K562 (cell line): Measurements from ENCODE around the gene RALY. TPM values are rescaled to one million over a fixed set of nuclear protein-coding genes. Genes with fewer than 3 reads are reported as not detected.

Source experiments
- ATAC-seq: fragments of 200-7000 bp; cut with Tn5 transposase; 3 replicates; pipeline ENCODE4 v1.9.1; 2020; ENCODE audit warnings: moderate library complexity
- BruUV-seq: library from RNA; stranded (reverse); fragments of 400-500 nt; replicated peaks from 2 replicates; lab custom pipeline; 2021; lab: Mats Ljungman, UMichigan
- CTCF ChIA-PET: fragments of 300-600 bp; formaldehyde crosslinking; extraction: SDS; loops from one replicate; lab custom pipeline; 2021; ENCODE audit warnings: low intra/inter-chr PET ratio; lab: Yijun Ruan, JAX
- POLR2A ChIA-PET: fragments of 300-600, 350-650 bp; sonication (Branson Sonifier 250); formaldehyde crosslinking; extraction: SDS; loops from one replicate; lab custom pipeline; 2021; ENCODE audit warnings: antibody characterized with exemption, inconsistent platforms; lab: Yijun Ruan, JAX
- DNase-seq, 4 experiments: peaks; one replicate each; pipeline versions ENCODE4 v3.0.0 to v3.0.0-alpha.2; 2011 to 2018; ENCODE audit warnings: low spot score in 3 of 4, mixed read lengths in 3 of 4; ENCODE audit errors: extremely low read depth in 1 of 4
- FAIRE-seq: peaks from 2 replicates; lab custom pipeline; 2011; peaks lifted over from hg19 to GRCh38; lab: Jason Lieb, UNC
- H2AFZ ChIP-seq: 2 replicates; pipeline ENCODE4 v1.6.0; 2011; ENCODE audit warnings: low read depth, low read length, control low read depth, inconsistent platforms
- H3K27ac ChIP-seq: fragments of 200-600 bp; 3 replicates; pipeline ENCODE4 v1.8.0; 2011; ENCODE audit warnings: low read depth, mild to moderate bottlenecking, control low read depth, inconsistent platforms, low read length, moderate library complexity, mixed read lengths; ENCODE audit errors: extremely low read depth
- H3K27me3 ChIP-seq, 2 experiments: fragments of 300-600 bp in 1 of 2; 2 replicates in 1 of 2; 3 replicates in 1 of 2; pipeline versions ENCODE4 v1.6.0 to v1.8.0; 2011; ENCODE audit warnings: inconsistent platforms in 2 of 2, low read length in 2 of 2, mild to moderate bottlenecking in 1 of 2, mixed read lengths in 1 of 2, moderate library complexity in 1 of 2; ENCODE audit not compliant: control insufficient read depth in 2 of 2, insufficient read depth in 2 of 2
- H3K36me3 ChIP-seq: fragments of 300-600 bp; 3 replicates; pipeline ENCODE4 v1.8.0; 2011; ENCODE audit warnings: mild to moderate bottlenecking, low read length, inconsistent platforms; ENCODE audit not compliant: control insufficient read depth, insufficient read depth
- H3K4me1 ChIP-seq, 2 experiments: fragments of 200-600 bp in 1 of 2; replicated peaks in 1 of 2; 2 replicates in 1 of 2; 3 replicates in 1 of 2; pipeline versions ENCODE4 v1.5.1 to v1.8.0; 2011; ENCODE audit warnings: inconsistent platforms in 2 of 2, low read length in 2 of 2, mild to moderate bottlenecking in 1 of 2, mixed read lengths in 1 of 2, moderate library complexity in 1 of 2; ENCODE audit not compliant: control insufficient read depth in 2 of 2, insufficient read depth in 2 of 2
- H3K4me2 ChIP-seq: 2 replicates; pipeline ENCODE4 v1.6.1; 2011; ENCODE audit warnings: low read length, control low read depth, inconsistent platforms, mixed read lengths; ENCODE audit not compliant: insufficient read depth
- H3K4me3 ChIP-seq: fragments of 200-600 bp; sonication (generic), shearing (Covaris generic); 2 replicates; pipeline ENCODE4 v1.5.1; 2016; ENCODE audit warnings: control low read depth, inconsistent platforms
- H3K79me2 ChIP-seq: fragments of 200-600 bp; 3 replicates; pipeline ENCODE4 v1.8.0; 2011; ENCODE audit warnings: low read length, inconsistent platforms; ENCODE audit not compliant: control insufficient read depth, insufficient read depth
- H3K9ac ChIP-seq, 2 experiments: 2 replicates each; pipeline versions ENCODE4 v1.6.0 to v1.6.1; 2011; ENCODE audit warnings: low read depth in 2 of 2, low read length in 2 of 2, control low read depth in 1 of 2, inconsistent platforms in 1 of 2, mild to moderate bottlenecking in 1 of 2, mixed read lengths in 1 of 2; ENCODE audit not compliant: insufficient read depth in 1 of 2
- H3K9me1 ChIP-seq: one replicate; pipeline ENCODE4 v1.6.0; 2011; ENCODE audit warnings: inconsistent platforms, mild to moderate bottlenecking, low read length, moderate library complexity; ENCODE audit not compliant: control insufficient read depth, insufficient read depth
- H3K9me3 ChIP-seq: replicated peaks from 2 replicates; pipeline ENCODE4 v1.5.1; 2011; ENCODE audit warnings: low read depth, low read length, inconsistent platforms; ENCODE audit not compliant: control insufficient read depth, insufficient read depth
- H4K20me1 ChIP-seq: replicated peaks from 2 replicates; pipeline ENCODE4 v1.6.1; 2011; ENCODE audit warnings: low read length, inconsistent platforms, mixed read lengths; ENCODE audit not compliant: control insufficient read depth, insufficient read depth
- ZNF175 ChIP-seq: fragments of 200-800 bp; sonication (Bioruptor generic); IDR thresholded peaks from 2 replicates; pipeline ENCODE4 v1.6.1; 2016; ENCODE audit warnings: low read depth, mild to moderate bottlenecking, missing genetic modification characterization, missing compliant biosample characterization
- ZNF518B ChIP-seq: fragments of 250-450 bp; sonication (Bioruptor Pico); IDR thresholded peaks from 2 replicates; pipeline ENCODE4 v1.5.0; 2021; ENCODE audit warnings: mild to moderate bottlenecking, moderate library complexity
- ZNF57 ChIP-seq: fragments of 450-650 bp; formaldehyde crosslinking; IDR thresholded peaks from 2 replicates; pipeline ENCODE4 v1.4.0; 2020; ENCODE audit warnings: mild to moderate bottlenecking, moderate library complexity
- WGBS: fragments of 100-300 bp; shearing (Covaris generic); methylation state at CpG from one replicate; pipeline ENCODE4 v1.1.6; 2016; ENCODE audit warnings: low coverage, mixed read lengths; ENCODE audit not compliant: insufficient coverage; ENCODE audit errors: missing lambda C conversion rate; 5-methylcytosine and 5-hydroxymethylcytosine counted together
- in situ Hi-C: fragments of 300-500 bp; cut with MboI; formaldehyde crosslinking; loops from 4 replicates; pipeline ENCODE4 v1.15.0; 2018; ENCODE audit warnings: inconsistent platforms, mixed read lengths
- intact Hi-C: fragments of 100-400 bp; cut with micrococcal nuclease; formaldehyde crosslinking; loops from 2 replicates; pipeline ENCODE4 v1.14.2; 2022
- polyA plus RNA-seq, 8 experiments: library from polyadenylated mRNA; depleted of rRNA in 4 of 8; stranded (reverse) in 5 of 8; unstranded in 3 of 8; fragments of >200 nt; fragmentation: Nextera tagmentation in 2 of 8; fragmentation: Illumina TruSeq in 1 of 8; extraction: Ambion mirVana in 2 of 8; extraction: Trizol in 1 of 8; gene quantifications; 2 replicates each; pipeline versions ENCODE4 v1.2.1 to v1.2.3, GENCODE V29; 2011 to 2014; ENCODE audit warnings: inconsistent platforms in 1 of 8, missing spikeins in 1 of 8
- total RNA-seq, 7 experiments: library from RNA; depleted of rRNA in 6 of 7; stranded (reverse); fragments of >200 nt in 6 of 7; fragmentation: Illumina TruSeq in 2 of 7; extraction: Trizol in 2 of 7; gene quantifications; 2 replicates each; pipeline versions ENCODE4 v1.2.1 to v1.2.3, GENCODE V29; 2011 to 2021; ENCODE audit warnings: low replicate concordance in 1 of 7
- TF ChIP-seq, protein P1 (sequence below): fragments of 450-650 bp; IDR thresholded peaks from 2 replicates; pipeline ENCODE4 v1.6.1; 2016; ENCODE audit warnings: borderline replicate concordance

RALY gene
- total and polyA plus RNA-seq, 9 of the 15 experiments (the other 6 are each of a cell fraction or from before 2014, with no cell fraction given) = 0.80 to 207 (median 128) TPM

DNA sequence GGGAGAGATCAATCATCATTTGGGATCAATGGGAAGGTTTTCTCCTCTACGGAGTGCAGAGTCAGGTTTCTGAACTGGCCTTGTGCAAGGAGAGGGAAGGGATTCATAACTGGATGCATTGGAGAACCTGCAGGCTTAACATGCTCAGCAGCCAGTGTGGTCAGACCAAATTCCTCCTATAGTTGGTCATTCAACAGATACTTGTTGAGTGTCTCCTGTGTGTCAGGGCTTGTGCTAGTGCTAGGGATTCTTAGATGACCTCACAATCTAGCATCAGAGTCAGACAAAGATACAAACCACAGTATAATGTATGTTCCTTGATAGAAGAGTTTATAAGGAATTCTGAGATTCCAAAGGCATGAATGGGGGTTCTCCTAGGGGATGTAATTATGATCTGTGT is 23.9 kb downstream of the RALY start:
- peaks cover 12% of the 10 kb centered on the region for H3K36me3 ChIP-seq
- H3K4me1 ChIP-seq = peaks cover 10 to 20% of the 10 kb centered on the region in 2 experiments; a peak in 4 of 5 replicates
- ChIA-PET CTCF (no interaction called here), POLR2A (interaction anchor here (0.6 kb wide), 1 partner anchor 10 kb away, joined by 3 read pairs; no protein-coding TSS in a partner anchor)
- H3K9me1 ChIP-seq = peaks cover 9% of the 10 kb centered on the region
- BruUV-seq = no TSS peak
- H3K27me3 ChIP-seq = no peaks in the 10 kb centered on the region
- no peak overlapping the region for H3K4me2 ChIP-seq
- no peak overlapping the region for H3K27ac ChIP-seq
- DNase-seq (no peak), FAIRE-seq (no peak), ATAC-seq (no peak)
- H4K20me1 ChIP-seq = peaks cover 48% of the 10 kb centered on the region
- in situ Hi-C loops (no loop called here), intact Hi-C loops (no loop called here)
- H2AFZ ChIP-seq = no peak overlapping the region
- TF ChIP-seq ZNF175 (CRISPR knock-in tag) (no peak), ZNF518B (no peak), ZNF57 (CRISPR knock-in tag) (no peak)
- TF ChIP-seq, protein P1, sequence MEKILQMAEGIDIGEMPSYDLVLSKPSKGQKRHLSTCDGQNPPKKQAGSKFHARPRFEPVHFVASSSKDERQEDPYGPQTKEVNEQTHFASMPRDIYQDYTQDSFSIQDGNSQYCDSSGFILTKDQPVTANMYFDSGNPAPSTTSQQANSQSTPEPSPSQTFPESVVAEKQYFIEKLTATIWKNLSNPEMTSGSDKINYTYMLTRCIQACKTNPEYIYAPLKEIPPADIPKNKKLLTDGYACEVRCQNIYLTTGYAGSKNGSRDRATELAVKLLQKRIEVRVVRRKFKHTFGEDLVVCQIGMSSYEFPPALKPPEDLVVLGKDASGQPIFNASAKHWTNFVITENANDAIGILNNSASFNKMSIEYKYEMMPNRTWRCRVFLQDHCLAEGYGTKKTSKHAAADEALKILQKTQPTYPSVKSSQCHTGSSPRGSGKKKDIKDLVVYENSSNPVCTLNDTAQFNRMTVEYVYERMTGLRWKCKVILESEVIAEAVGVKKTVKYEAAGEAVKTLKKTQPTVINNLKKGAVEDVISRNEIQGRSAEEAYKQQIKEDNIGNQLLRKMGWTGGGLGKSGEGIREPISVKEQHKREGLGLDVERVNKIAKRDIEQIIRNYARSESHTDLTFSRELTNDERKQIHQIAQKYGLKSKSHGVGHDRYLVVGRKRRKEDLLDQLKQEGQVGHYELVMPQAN = no peak
- no peaks in the 10 kb centered on the region for H3K9me3 ChIP-seq
- H3K4me3 ChIP-seq = no peak overlapping the region
- peaks cover 85% of the 10 kb centered on the region for H3K79me2 ChIP-seq
- 83% methylated on average over 1 of the region's 1 CpG for WGBS
- no peak overlapping the region for H3K9ac ChIP-seq
